Superior temporal gyrus (tissue), 1 donor: ENCODE data around the gene RAB40A.
"Not testable (repeated sequence)": the region's sequence is repeated elsewhere in the genome, so short reads cannot be mapped to it uniquely, and the experiment has no call there.

Source experiments
- DNase-seq: peaks from one replicate; pipeline ENCODE4 v3.0.0-alpha.2; 2016; ENCODE audit errors: extremely low spot score

Gene RAB40A

GRCh38 chrX:103523605-103524004 is 4.3 kb upstream of the RAB40A start:
- DNase-seq: no peak

GRCh38 chrX:103520386-103520785 is 1.1 kb upstream of the RAB40A start:
- DNase-seq: no peak

GRCh38 chrX:103518571-103518970 is 718 bp downstream of the RAB40A start:
- no peak for DNase-seq

GRCh38 chrX:103517246-103517645 is 2.0 kb downstream of the RAB40A start:
- no peak for DNase-seq

GRCh38 chrX:103513476-103514108 is 5.7 kb downstream of the RAB40A start:
- no peak for DNase-seq

GRCh38 chrX:103513067-103513466 is 6.2 kb downstream of the RAB40A start:
- no peak for DNase-seq

GRCh38 chrX:103510031-103510430 is 9.3 kb downstream of the RAB40A start:
- DNase-seq: no peak

- no peak for DNase-seq
Observed at GRCh38 chrX:103503853-103504207, 15.5 kb downstream of the RAB40A start.

- DNase-seq: no peak
Observed at GRCh38 chrX:103503163-103503852, 16.0 kb downstream of the RAB40A start.

- DNase-seq: no peak
Observed at GRCh38 chrX:103498786-103499185, 20.5 kb downstream of the RAB40A start.

GRCh38 chrX:103495786-103496185 is 23.5 kb downstream of the RAB40A start:
- DNase-seq: no peak

- not testable (repeated sequence) for DNase-seq
Observed at GRCh38 chrX:103493578-103493977, 25.7 kb downstream of the RAB40A start.

- DNase-seq: peak; percentile 22
Observed at GRCh38 chrX:103489733-103490132, 29.6 kb downstream of the RAB40A start.

- DNase-seq: no peak
Observed at GRCh38 chrX:103488794-103489193, 30.5 kb downstream of the RAB40A start.

- no peak for DNase-seq
Observed at GRCh38 chrX:103488332-103488731, 31.0 kb downstream of the RAB40A start.

GRCh38 chrX:103483720-103484119 is 35.6 kb downstream of the RAB40A start:
- DNase-seq: no peak

- DNase-seq: peak; percentile 12
Observed at GRCh38 chrX:103480526-103480925, 38.8 kb downstream of the RAB40A start.

GRCh38 chrX:103477496-103477895 is 41.8 kb downstream of the RAB40A start:
- DNase-seq: no peak

- no peak for DNase-seq
Observed at GRCh38 chrX:103475381-103475780, 43.9 kb downstream of the RAB40A start.

GRCh38 chrX:103469977-103470376 is 49.3 kb downstream of the RAB40A start:
- DNase-seq: not testable (repeated sequence)

GRCh38 chrX:103467887-103468286 is 51.4 kb downstream of the RAB40A start:
- no peak for DNase-seq

GRCh38 chrX:103467156-103467555 is 52.1 kb downstream of the RAB40A start:
- DNase-seq: no peak

GRCh38 chrX:103464774-103465117 is 54.5 kb downstream of the RAB40A start:
- peak; percentile 90 for DNase-seq
